Measurements from ENCODE around the gene TPO. TPM values are rescaled to one million over a fixed set of nuclear protein-coding genes. Genes with fewer than 3 reads are reported as not detected.

Gene TPO
- total RNA-seq (2021), result not detected in 3 replicates
- Bru-seq, nascent RNA, result percentile 0 among the genes with signal in this experiment
- long read RNA-seq, experiment 1, partial matches to known transcripts, result 0 of 1 reads
- long read RNA-seq, experiment 1, other reads (novel, unspliced or antisense), result 1 of 1 reads
- long read RNA-seq, experiment 2, result 0 reads
- long read RNA-seq, experiment 3, result 0 reads

DNA sequence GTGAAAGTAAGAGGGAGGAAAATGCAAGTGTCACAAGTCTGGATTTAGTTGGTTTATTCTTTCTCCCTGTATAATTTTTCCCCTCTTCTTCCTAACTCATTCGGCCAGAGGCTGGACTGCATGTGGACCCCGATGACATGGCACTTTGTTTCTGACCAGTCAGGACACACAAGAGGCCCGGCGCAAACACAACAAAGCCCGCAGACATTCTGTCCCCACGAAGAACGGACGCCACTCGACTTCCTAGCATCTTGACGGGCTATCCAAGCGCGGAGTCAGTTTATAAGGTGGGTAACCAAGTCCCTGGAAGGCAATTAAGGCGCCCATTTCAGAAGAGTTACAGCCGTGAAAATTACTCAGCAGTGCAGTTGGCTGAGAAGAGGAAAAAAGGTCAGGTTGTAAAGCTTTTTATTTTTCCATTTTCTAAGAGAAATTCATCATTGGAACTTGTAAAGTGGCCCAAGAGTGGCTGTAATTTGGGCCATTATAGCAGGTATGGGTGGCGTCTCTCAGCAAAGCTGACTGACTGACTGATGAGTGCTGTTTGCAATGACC lies at the start of gene TPO:
TSS of gene TPO (plus strand) at position 308 of the 555 bp plus-strand sequence. CDS start 946 bp downstream, outside the sequence.
- no peak for ATAC-seq
- Mint-ChIP-seq H3K27me3 (ENCODE audit: low read depth) (peaks cover 24% of the 10 kb centered on the region), H3K4me1 (peaks cover 18% of the 10 kb centered on the region), H3K9me3 (peaks cover 3% of the 10 kb centered on the region; the same call in 1 of the 2 replicates), H3K36me3 (no peaks in the 10 kb centered on the region), H3K27ac (no peak within 1 kb of the TSS), H3K4me3 (no peak within 1 kb of the TSS)
- DNase-seq (ENCODE audit: low spot score), result no peak
- CTCF ChIA-PET, result no interaction called here
- POLR2A ChIA-PET, result no interaction called here
- no peak for TF ChIP-seq E2F1 (CRISPR knock-in tag; IDR thresholded peaks at IDR 0.05)
- TF ChIP-seq FOXK1 (CRISPR knock-in tag; IDR thresholded peaks at IDR 0.05), result no peak

GRCh38 chr2:1366546-1367134 lies 46.6 kb upstream of the TPO start:
- peaks cover 8% of the 10 kb centered on the region for H3K4me1 Mint-ChIP-seq
- no peak for TF ChIP-seq ETV6 (CRISPR knock-in tag; IDR thresholded peaks at IDR 0.05)
- TF ChIP-seq USF1 (CRISPR knock-in tag; IDR thresholded peaks at IDR 0.05), result no peak
- TF ChIP-seq ZNF425 (CRISPR knock-in tag; conservative IDR thresholded peaks at IDR 0.05), result no peak
- no peak for TF ChIP-seq ATF1 (CRISPR knock-in tag; IDR thresholded peaks at IDR 0.05)
- TF ChIP-seq MYBL2 (CRISPR knock-in tag; IDR thresholded peaks at IDR 0.05), result no peak
- TF ChIP-seq ELF4 (CRISPR knock-in tag; IDR thresholded peaks at IDR 0.05; ENCODE audit: low read depth), result no peak
- TF ChIP-seq CREB1 (CRISPR knock-in tag; IDR thresholded peaks at IDR 0.05), result no peak
- TF ChIP-seq ZNF263 (CRISPR knock-in tag; IDR thresholded peaks at IDR 0.05; ENCODE audit: low read depth), result no peak
- no peak for TF ChIP-seq ESRRA (CRISPR knock-in tag; IDR thresholded peaks at IDR 0.05; ENCODE audit: borderline replicate concordance)
- TF ChIP-seq FOXP1 (CRISPR knock-in tag; IDR thresholded peaks at IDR 0.05; ENCODE audit: borderline replicate concordance), result no peak
- TF ChIP-seq MXD4 (CRISPR knock-in tag; IDR thresholded peaks at IDR 0.05; ENCODE audit: borderline replicate concordance), result no peak
- no peak for ATAC-seq
- H3K4me3 Mint-ChIP-seq, result no peak overlapping the region
- CTCF ChIA-PET, result no interaction called here
- POLR2A ChIA-PET, result no interaction called here
- no peak for DNase-seq (ENCODE audit: low spot score)
- no peaks in the 10 kb centered on the region for H3K27me3 Mint-ChIP-seq (ENCODE audit: low read depth)
- H3K9me3 Mint-ChIP-seq, result peaks cover 9% of the 10 kb centered on the region
- no peak overlapping the region for H3K27ac Mint-ChIP-seq
- peaks cover 6% of the 10 kb centered on the region for H3K36me3 Mint-ChIP-seq

GRCh38 chr2:1367601-1368000 lies 45.7 kb upstream of the TPO start:
- H3K27me3 Mint-ChIP-seq (ENCODE audit: low read depth), result no peaks in the 10 kb centered on the region; the same call in 1 of the 2 replicates
- H3K4me3 Mint-ChIP-seq, result no peak overlapping the region
- CTCF ChIA-PET, result no interaction called here
- H3K36me3 Mint-ChIP-seq, result peaks cover 6% of the 10 kb centered on the region
- POLR2A ChIA-PET, result no interaction called here
- no peak overlapping the region for H3K27ac Mint-ChIP-seq
- DNase-seq (ENCODE audit: low spot score) (no peak), ATAC-seq (no peak)
- H3K4me1 Mint-ChIP-seq, result peaks cover 8% of the 10 kb centered on the region
- H3K9me3 Mint-ChIP-seq, result peaks cover 9% of the 10 kb centered on the region
- TF ChIP-seq KAT7 (CRISPR knock-in tag; IDR thresholded peaks at IDR 0.05; ENCODE audit: borderline replicate concordance) (no peak), NR3C1 (CRISPR knock-in tag; conservative IDR thresholded peaks at IDR 0.05; ENCODE audit: low read depth) (no peak), ZBTB21 (CRISPR knock-in tag; IDR thresholded peaks at IDR 0.05; ENCODE audit: borderline replicate concordance) (no peak), NFYB (CRISPR knock-in tag; conservative IDR thresholded peaks at IDR 0.05; ENCODE audit: low read depth) (no peak), ZNF425 (CRISPR knock-in tag; conservative IDR thresholded peaks at IDR 0.05) (no peak), ZBTB43 (CRISPR knock-in tag; IDR thresholded peaks at IDR 0.05) (no peak), ZNF317 (CRISPR knock-in tag; IDR thresholded peaks at IDR 0.05; ENCODE audit: borderline replicate concordance, low read depth) (no peak), HMGXB4 (CRISPR knock-in tag; IDR thresholded peaks at IDR 0.05) (no peak), MAX (CRISPR knock-in tag; IDR thresholded peaks at IDR 0.05) (no peak)
